NOMO-1 treated with DMSO at 0.1 percent for 48 hours (cell line): Measurements from ENCODE around the gene C1QTNF6.
A peak's percentile ranks its signal among the peaks of the same experiment; 100 is the strongest.

Experiments used
- DNase-seq: peaks from one replicate; lab custom pipeline; 2025; ENCODE audit not compliant: unreplicated experiment; lab: John Stamatoyannopoulos, UW

Gene C1QTNF6

DNA sequence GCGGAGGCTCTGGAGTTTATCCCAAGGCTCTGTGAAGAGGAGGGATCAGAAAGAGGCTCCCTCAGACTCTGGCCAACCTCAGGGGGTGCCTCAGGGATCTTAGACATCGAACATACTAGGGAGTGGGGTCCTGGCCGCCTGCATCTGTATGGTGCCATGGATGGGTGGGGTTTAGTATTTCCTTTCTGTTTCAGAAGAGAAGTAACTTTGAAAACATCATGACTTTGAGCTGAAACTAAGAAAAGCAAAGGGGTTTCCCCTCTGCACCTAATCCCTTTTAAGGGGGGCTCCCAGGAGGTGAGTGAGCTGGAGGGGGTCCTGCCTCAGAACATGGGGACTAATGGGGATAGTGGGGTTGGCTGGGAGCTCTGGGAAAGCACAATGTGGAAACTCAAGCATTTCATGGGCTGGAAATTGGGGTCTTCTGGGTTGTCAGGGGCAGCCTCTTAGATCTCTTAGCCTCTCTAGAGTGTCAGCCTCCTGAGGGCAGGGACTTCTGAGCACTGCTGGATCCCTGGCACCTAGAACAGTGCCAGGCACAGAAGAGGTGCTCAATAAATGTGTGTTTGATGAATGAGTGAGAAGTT lies 36.0 kb upstream of the C1QTNF6 start:
- DNase-seq: no peak

- DNase-seq: peak; percentile 74
These were observed 34.5 kb upstream of the C1QTNF6 start for GRCh38 chr22:37222440-37222971.

DNA sequence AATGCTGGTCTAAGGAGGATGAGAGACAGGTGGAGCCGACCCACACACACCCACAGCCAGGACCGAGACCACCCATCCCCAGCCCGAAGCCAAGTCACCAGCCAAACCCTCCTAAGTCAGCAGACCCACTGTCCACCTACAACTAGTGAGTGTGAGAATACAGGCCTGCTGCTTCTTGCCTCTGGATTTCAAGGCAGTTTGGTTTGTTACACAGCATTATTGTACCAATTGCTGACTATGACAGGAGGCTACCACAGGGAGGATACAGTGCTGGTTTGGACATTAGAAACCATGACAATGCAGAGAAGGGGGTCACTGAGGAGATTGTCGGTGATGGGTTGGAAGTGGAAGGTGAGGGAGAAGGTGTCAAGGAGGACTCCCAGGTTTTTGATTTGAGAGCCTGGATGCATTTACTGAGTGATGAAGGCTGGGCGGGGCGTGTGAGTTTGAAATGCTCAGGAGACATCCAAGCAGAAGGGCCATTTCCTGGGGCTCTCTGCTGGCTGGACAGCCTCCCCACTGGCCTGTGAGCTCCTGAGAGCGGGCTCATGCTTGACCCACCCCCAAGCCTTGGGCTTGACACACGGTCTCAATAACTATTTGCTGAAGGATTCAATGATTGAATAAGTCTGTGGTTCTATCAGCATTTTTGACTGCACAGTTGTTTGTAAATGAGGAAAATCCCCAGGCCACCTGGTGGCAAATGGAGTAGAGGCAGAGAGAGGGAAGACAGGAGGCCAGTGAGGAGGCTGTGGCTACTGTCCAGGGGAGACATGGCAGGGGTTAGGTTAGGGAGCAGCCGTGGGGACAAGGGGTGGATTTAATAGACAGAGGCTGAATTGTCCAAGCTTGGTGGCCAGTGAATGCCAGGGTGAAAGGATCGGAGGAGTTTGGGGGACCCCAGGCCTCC lies 33.6 kb upstream of the C1QTNF6 start:
- no peak for DNase-seq

DNA sequence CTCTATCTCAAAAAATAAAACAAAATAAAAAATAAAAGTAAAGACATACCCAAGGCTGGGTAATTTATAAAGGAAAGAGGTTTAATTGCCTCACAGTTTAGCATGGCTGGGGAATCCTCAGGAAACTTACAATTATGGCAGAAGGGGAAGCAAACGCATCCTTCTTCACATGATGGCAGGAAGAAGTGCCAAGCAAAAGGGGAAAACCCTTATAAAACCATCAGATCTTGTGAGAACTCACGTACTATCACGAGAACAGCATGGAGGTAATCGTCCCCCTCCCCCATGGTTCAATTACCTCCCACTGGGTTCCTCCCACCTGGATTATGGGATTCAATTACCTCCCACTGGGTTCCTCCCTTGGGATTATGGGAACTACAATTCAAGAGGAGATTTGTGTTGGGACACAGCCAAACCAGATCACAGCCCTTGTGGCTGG lies 32.5 kb upstream of the C1QTNF6 start:
- DNase-seq: no peak

DNA sequence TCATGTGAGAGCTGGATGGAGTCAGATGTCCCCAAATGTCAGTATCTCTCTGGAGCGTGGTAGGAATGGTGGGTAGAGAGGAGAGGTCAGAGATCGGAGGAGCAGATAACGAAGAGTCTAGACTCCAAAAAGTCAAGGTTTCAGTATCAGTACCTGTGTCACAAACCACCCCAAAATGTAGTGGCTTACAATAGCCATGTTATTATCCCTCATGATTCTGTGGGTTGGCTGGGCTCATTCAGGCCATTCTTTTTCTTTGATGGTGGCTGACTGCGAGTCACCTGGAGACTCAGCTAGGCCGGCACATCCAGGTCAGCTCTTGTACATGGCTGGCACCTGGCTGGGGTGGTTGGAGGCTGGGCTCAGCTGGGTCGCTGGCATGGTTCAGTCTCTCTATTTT lies 31.5 kb upstream of the C1QTNF6 start:
- no peak for DNase-seq

DNA sequence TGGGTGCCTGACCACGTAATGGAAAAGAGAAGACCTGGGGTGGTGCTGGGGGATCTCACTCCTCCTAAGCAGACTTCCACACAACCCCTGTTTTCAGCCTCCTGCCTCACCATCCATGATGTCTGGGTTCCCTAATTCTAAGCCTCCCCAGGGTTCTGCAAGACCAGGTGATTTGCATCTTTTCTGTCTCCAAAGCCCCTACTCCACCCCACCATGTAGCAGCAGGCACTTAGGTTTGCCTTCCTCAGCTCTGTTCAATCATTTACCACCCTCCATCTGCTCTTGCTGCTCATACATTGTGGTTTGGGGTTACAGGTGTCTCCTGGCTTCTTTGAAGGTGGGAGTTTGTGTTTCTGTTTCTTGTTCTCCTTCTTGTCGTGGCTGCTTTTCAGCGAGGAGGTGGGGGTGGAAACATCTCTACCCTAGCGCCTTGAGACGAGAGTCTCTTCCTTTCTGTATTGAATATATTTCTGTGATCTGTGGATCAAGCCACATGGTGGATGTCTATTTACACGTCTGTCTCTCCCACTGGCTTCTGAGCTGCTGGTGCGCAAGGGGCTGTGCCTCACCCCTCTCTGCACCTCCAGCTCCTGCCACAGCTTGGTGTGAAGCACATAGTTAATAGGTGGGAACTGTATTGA lies 30.8 kb upstream of the C1QTNF6 start:
- no peak for DNase-seq

DNA sequence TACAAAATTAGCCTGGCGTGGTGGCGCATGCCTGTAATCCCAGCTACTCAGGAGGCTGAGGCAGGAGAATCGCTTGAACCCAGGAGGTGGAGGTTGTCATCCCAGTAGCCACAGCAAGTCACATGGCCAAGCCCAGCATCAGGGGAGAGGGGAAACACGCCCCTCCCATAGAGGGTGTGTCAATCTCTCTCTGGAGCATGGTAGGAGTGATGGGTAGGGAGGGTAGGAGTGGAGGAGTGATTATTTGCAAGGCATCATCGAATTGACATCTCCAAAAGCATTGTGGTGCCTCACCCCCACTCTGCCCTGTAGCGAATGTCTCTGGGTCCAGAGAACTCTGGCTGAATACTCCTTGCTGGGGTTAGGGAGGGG lies 30.3 kb upstream of the C1QTNF6 start:
- DNase-seq: no peak

DNA sequence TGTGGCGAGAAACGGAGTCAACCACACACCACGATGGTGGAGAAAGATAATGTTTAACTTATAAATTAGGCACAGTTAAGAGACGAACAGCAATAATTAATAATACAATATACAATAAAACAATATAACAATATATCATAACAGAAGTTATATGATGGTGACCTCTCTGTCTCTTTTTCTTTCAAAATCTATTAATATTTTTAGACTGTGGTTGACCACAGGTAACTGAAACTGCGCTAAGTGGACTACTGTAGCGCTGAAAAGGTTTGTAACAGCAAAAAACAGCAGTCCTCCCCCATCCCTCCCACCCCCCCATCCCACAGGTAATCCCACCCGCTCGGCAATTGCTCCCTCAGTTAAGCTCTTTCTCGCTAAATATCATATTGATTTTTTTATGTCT lies 27.8 kb upstream of the C1QTNF6 start:
- no peak for DNase-seq

GRCh38 chr22:37214731-37215030 lies 26.6 kb upstream of the C1QTNF6 start:
- no peak for DNase-seq

GRCh38 chr22:37213941-37214730 lies 26.1 kb upstream of the C1QTNF6 start:
- no peak for DNase-seq

DNA sequence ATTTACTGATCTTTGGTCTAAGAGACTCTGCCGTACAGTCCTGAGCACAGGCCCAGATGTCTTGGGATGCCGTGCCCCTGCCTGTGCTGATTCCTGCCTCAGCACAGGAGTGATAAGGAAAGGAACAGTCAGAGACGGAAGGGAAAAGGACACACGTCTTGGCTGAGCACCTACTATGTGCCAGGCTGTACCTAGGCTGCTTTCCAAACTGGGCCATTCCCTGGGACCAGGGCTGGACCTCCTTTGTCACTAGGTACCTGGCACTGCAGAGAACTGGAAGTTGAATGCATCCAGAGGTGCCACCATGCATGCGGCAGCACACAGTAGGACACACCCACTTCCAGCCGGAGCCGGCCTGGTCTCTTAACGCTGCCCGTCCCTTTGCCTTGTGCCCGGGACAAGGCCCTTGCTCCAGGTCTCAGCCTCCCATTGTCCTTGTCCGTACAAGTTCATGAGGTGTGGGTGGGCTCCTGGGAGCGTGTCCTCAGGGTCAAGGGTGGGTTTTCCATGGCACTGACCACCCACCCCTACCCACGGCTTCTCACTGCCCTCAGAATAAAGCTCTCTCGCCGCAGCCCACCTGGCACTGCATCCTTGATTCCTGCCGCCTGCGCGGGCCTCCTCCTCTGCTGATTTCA lies 25.3 kb upstream of the C1QTNF6 start:
- no peak for DNase-seq

- no peak for DNase-seq
These were observed 24.3 kb upstream of the C1QTNF6 start, which contains the start of gene SSTR3 for GRCh38 chr22:37212174-37212906. SSTR3 (minus strand) TSS chr22:37212477; CDS start chr22:37207803, 4,674 bp downstream.

- no peak for DNase-seq
These were observed 23.8 kb upstream of the C1QTNF6 start for GRCh38 chr22:37211866-37212173.

GRCh38 chr22:37211075-37211865 lies 23.2 kb upstream of the C1QTNF6 start:
- no peak for DNase-seq

GRCh38 chr22:37210041-37210803 lies 22.2 kb upstream of the C1QTNF6 start:
- DNase-seq: no peak

- DNase-seq: no peak
These were observed 21.2 kb upstream of the C1QTNF6 start for GRCh38 chr22:37209140-37209845.

DNA sequence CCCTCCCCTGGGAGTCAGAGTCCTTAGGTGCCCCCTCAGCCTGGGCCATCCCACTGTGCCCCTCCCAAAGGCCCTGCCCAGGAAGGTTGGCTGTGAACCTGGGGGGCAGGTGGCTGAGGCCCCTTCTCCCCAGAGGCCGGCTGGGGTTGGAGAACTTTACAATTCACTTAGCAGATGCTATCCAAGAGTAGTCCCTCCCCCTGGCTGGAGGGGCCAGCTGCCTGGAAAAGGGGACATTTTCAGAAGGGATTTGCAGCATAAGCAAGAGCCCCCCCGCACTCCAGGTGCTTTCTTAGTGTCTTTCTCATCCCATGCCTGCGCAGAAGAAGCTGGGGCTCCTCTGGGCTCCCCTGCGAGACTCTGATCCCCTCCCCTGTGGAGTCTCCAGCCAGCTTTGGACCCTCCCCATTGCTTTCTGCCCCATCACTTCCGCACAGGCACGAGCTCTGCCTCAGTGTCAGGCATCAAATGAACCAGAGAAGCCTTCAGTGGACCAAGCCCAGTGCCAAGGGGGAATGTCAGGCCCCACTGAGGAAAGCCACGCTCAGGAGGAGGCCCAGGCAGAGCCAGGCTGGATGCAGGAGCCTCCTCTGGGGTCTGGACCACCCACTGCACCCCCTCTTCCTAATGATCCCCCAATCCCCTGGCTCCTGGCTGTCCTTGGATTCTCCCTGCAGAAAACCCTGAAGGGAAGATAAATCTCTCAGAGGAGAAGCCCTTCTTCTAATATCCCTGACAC lies 20.5 kb upstream of the C1QTNF6 start:
- no peak for DNase-seq
